ENCODE data around the gene HSPB7.

HSPB7 gene

DNA sequence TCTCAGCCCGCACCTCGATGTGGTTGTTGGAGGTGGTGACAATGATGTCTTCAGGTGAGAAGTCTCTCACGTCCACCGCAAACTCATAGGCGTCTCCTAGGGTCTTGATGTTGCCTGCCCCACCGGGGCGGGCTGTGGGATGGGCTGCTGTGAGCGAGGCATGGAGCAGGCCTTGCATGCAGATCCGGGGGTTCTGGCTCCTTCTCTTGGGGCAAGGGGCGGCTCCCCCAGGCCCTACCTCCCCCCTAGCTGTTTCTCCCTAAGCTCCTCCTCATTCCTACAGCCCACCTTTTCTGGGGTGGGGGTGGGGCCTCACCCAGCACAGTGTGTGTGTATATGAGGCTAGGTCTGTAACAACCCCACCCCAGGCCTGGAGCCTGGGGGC, 775 bp downstream of the HSPB7 start:
- DNase-seq: no peak
- Histone ChIP-seq H3K4me1 (peaks cover 40% of the 10 kb centered on the region), H3K4me3 (ENCODE audit: low read depth, low read length) (no peak overlapping the region), H3K27me3 (no peaks in the 10 kb centered on the region), H3K36me3 (no peaks in the 10 kb centered on the region), H3K9me3 (no peaks in the 10 kb centered on the region)
- TF ChIP-seq, protein P1, sequence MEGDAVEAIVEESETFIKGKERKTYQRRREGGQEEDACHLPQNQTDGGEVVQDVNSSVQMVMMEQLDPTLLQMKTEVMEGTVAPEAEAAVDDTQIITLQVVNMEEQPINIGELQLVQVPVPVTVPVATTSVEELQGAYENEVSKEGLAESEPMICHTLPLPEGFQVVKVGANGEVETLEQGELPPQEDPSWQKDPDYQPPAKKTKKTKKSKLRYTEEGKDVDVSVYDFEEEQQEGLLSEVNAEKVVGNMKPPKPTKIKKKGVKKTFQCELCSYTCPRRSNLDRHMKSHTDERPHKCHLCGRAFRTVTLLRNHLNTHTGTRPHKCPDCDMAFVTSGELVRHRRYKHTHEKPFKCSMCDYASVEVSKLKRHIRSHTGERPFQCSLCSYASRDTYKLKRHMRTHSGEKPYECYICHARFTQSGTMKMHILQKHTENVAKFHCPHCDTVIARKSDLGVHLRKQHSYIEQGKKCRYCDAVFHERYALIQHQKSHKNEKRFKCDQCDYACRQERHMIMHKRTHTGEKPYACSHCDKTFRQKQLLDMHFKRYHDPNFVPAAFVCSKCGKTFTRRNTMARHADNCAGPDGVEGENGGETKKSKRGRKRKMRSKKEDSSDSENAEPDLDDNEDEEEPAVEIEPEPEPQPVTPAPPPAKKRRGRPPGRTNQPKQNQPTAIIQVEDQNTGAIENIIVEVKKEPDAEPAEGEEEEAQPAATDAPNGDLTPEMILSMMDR (IDR thresholded peaks at IDR 0.05; ENCODE audit: low read depth, low read length): no peak

DNA sequence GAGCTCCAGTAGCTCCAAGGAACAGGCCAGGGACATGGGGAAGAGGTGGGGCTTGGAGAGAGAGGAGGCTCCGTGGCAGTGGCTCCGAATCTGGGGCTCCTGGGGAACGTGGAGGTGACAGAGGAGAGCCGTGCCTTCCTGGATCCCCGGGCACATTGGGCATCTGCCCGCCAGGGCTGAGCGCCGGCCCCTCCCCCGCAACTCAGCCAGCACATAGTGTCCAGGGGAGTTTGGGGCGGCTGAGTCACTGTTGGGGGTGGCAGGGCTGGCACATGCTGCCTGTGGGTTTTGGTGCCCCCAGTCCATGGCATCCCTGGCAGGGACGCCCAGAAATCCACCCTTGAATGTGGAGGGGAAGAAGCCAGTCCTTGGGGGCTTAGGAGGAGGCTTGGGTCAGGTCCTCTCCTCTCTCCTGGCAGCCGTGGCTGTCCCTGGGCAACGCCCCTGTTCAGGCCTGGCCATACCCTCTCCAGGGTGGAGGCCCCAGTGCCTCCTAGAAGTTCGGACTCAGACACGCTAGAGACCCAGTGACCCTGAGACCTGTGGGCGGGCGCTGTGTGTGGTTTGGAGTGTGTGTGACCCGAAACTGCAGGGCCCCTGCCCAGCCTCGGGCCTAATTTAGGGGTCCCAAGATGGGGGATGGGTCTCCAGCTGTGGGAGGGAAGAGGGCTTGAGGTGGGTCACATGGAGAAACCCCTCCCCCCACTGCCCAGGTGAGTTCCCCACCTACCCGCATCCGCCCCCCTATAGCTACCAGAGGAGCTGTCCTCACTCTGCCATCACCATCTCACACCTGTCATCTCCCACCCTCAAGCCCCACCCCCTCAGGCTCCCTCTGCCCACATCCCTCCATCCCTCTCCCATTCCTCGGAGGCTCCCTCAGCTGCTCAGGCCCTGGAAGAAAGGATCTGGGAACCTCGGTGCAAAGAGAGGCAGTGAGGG, 1.6 kb downstream of the HSPB7 start:
- peaks cover 40% of the 10 kb centered on the region for H3K4me1 ChIP-seq
- H3K9me3 ChIP-seq: no peaks in the 10 kb centered on the region
- no peak for DNase-seq
- no peaks in the 10 kb centered on the region for H3K27me3 ChIP-seq
- no peaks in the 10 kb centered on the region for H3K36me3 ChIP-seq
- no peak overlapping the region for H3K4me3 ChIP-seq (ENCODE audit: low read depth, low read length)
- TF ChIP-seq, protein P1 (IDR thresholded peaks at IDR 0.05; ENCODE audit: low read depth, low read length): no peak

DNA sequence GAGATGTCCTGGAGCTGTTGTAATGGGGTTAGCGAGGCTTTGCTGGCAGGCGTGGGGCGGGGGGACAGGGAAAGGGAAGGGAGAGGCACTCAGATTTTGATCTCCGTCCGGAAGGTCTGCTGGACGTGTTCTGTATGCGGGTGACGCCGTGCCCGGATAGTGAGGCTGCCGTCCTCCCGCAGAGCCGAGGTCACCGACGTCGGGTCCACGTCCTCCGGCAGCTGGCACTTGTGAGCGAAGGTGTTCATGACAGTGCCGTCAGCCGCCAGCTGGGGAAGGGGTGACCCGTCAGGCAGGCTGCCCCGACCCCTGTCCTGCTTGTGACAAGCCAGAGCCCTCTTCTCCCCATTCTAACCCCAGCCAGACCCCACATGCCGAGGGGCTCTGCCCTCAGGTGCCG, 2.4 kb downstream of the HSPB7 start:
- no peak for DNase-seq
- H3K36me3 ChIP-seq: no peaks in the 10 kb centered on the region
- H3K4me1 ChIP-seq: peaks cover 40% of the 10 kb centered on the region
- H3K27me3 ChIP-seq: no peaks in the 10 kb centered on the region
- H3K4me3 ChIP-seq (ENCODE audit: low read depth, low read length): no peak overlapping the region
- TF ChIP-seq, protein P1 (IDR thresholded peaks at IDR 0.05; ENCODE audit: low read depth, low read length): no peak
- H3K9me3 ChIP-seq: no peaks in the 10 kb centered on the region

DNA sequence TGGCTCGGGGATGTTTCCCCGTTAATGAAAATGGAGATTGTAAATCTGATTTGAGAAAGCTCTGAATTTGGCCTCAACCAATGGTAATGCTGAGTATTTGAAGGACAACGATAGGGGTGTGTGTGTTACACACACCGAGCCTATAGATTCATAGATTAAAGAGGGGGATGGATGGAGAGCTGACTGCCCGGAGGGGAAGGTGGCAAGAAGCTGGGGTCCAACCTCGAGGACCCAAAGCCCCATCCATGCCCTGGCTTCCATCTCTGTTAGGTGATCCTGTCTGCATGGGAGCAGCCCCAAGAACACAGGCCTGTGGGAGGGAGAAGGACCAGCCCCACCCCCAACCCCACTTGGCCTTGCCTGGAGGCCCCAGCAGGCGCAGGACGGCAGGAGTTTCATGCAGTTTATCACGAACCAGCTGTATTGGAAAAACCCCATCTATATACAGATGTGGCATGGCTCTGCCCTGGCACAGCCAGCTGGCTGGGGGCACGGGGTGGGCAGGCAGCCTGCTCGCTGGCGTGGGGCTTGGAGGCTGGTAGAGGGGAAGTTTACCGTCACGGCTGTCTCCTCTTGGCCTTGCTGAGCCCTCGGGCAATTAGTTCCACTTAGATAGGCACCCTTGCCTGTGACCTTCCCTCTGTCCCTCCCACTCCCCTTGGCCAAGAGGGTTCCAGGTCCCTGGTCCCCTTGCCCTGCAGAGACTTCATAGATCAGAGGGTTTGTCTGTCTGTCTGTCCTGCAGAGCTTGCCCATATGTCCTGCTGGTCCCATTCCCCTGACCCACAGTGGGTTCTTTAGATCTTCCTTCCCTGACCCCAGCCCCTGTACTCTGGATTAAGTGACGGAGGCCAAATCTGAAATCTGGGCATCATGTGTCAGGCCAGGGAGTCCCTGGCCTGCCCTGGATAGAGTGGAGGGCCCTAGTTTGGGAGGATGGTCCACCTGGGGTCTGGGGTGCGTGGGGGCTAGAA, 3.0 kb downstream of the HSPB7 start:
- H3K9me3 ChIP-seq: no peaks in the 10 kb centered on the region
- H3K27me3 ChIP-seq: no peaks in the 10 kb centered on the region
- H3K4me3 ChIP-seq (ENCODE audit: low read depth, low read length): no peak overlapping the region
- peak; percentile 75 for DNase-seq
- peaks cover 36% of the 10 kb centered on the region for H3K4me1 ChIP-seq
- no peaks in the 10 kb centered on the region for H3K36me3 ChIP-seq
- TF ChIP-seq, protein P1 (IDR thresholded peaks at IDR 0.05; ENCODE audit: low read depth, low read length): no peak

DNA sequence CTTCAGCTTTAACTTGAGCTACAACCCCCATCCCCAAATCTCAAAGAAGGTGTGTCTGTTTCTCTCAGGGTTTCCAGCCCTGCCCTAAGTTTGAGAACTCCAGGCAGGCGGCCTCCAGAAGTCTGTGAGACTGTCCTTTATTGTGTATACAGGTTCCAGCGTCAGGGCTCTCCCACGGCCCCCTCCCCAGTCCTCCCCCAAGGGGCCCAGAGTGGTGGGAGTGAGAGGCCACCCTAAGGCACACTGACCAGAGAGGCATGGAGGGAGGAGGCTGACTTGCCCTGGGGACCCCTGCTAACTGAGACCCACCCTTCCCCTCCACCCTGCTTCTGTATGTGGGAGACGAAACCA, 4.0 kb downstream of the HSPB7 start:
- Histone ChIP-seq H3K4me3 (ENCODE audit: low read depth, low read length) (no peak overlapping the region), H3K4me1 (peaks cover 34% of the 10 kb centered on the region), H3K9me3 (no peaks in the 10 kb centered on the region), H3K27me3 (no peaks in the 10 kb centered on the region), H3K36me3 (no peaks in the 10 kb centered on the region)
- TF ChIP-seq, protein P1 (IDR thresholded peaks at IDR 0.05; ENCODE audit: low read depth, low read length): no peak
- no peak for DNase-seq

Data from BE2C (cell line).